A673 (cell line): ENCODE results near the gene CELF1.

ENCODE experiments used
- EZH2 ChIP-seq: fragments of 200-600 bp; sonication (generic); IDR thresholded peaks from 2 replicates; pipeline ENCODE4 v1.6.1; 2017; ENCODE audit warnings: borderline replicate concordance, low read depth, mild to moderate bottlenecking, mixed read lengths, antibody characterized with exemption, low read length; ENCODE audit not compliant: poor library complexity, severe bottlenecking
- TF ChIP-seq, protein P1 (sequence below): fragments of 300-800, 200-600 bp; sonication (generic); conservative IDR thresholded peaks from 2 replicates; pipeline ENCODE4 v1.5.1; 2017; ENCODE audit warnings: low read depth, mild to moderate bottlenecking, antibody characterized with exemption, low read length, moderate library complexity, mixed read lengths

DNA sequence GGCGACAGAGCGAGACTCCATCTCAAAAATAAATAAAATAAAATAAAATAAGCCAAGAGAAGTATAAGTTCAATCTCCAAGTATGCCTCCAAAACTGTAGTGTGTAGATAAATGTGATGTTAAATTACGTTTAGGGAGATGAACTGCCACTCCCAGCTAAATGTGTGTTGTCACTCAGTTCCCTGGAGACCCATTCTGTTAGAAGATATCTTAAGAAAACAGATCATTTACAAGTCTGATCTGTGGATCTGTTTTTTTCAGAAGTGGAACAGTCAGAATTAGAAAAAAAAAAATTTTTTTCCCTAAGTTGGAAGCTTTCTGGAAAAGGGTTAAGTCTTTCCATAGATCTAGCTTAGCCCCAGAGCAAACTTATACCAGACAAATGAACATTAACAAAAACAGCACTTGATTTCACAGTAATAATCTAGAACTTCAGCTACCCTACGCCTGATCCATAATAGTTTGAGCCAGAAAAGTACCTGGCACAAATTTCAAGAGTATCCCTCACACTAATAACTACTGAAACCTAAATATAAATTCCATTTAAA is 18.2 kb downstream of the CELF1 start:
- TF ChIP-seq, protein P1, sequence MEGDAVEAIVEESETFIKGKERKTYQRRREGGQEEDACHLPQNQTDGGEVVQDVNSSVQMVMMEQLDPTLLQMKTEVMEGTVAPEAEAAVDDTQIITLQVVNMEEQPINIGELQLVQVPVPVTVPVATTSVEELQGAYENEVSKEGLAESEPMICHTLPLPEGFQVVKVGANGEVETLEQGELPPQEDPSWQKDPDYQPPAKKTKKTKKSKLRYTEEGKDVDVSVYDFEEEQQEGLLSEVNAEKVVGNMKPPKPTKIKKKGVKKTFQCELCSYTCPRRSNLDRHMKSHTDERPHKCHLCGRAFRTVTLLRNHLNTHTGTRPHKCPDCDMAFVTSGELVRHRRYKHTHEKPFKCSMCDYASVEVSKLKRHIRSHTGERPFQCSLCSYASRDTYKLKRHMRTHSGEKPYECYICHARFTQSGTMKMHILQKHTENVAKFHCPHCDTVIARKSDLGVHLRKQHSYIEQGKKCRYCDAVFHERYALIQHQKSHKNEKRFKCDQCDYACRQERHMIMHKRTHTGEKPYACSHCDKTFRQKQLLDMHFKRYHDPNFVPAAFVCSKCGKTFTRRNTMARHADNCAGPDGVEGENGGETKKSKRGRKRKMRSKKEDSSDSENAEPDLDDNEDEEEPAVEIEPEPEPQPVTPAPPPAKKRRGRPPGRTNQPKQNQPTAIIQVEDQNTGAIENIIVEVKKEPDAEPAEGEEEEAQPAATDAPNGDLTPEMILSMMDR, result no peak
- TF ChIP-seq EZH2, result no peak
